NOMO-1 treated with DMSO at 0.1 percent for 48 hours (cell line): ENCODE results near the gene MIB1.
"Not testable (repeated sequence)": the region's sequence is repeated elsewhere in the genome, so short reads cannot be mapped to it uniquely, and the experiment has no call there.

Source experiments
- DNase-seq: peaks from one replicate; lab custom pipeline; 2025; ENCODE audit not compliant: unreplicated experiment; lab: John Stamatoyannopoulos, UW

MIB1 gene

DNA sequence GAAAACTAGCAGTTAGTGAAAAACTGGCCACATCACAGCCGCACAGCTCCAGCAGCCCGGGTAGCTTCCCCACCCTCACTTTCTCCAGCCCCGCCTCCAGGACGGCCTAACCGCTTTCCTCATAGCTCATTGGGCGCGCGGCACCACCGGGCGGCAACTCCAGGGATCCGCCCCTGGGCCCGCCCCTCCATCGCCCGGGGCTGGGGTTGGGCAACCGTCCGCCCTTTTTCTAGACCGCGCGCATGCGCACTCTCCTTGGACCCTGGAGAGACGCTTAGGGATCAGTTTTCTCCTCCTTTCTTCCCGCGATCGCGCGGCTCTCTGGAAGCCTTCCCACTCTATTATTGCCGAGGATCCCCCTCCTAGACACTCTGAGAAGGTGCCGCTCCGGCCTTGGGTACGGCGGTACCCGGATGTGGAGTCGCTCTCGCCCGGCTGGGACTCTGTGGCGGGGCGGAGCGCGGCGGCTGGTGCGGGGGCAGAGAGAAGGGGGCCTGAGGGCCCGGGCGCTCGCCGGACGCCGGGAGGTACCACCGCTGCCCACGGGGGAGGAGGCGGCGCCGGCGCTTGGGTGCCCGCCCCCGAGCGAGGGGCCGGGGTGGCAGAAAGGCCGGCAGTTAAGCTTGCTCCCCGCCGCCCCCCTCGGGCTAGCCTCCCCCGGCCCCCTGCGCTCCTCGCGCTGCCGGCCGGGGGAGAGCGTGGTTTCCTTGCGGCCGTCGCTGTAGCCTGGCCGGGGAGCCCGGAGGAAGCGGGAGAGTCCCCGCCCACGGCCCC lies at the start of gene MIB1:
Gene MIB1 (plus strand): TSS at position 255 of the 774 bp plus-strand sequence. CDS start 792 bp downstream, outside the sequence.
- DNase-seq, result peak; percentile 88

DNA sequence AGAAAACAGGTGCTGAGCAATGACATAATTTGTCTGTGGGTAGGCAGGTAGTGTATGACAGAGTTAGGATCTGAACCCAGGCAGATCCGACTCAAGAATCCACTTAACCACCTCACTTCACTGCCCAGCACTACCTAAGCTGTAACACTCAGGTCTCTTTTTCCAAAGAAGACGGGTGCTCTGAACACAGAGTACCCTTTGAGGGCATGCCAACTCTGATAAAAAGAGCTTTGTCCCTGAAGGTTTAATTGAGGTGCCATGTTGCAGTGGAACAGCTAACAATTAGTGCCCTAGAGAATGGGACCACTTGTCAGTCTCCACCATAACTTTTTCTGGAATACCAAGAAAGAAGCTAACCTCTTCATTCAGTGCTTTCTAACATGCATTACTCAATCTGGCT lies 47.3 kb upstream of the MIB1 start:
- no peak for DNase-seq

DNA sequence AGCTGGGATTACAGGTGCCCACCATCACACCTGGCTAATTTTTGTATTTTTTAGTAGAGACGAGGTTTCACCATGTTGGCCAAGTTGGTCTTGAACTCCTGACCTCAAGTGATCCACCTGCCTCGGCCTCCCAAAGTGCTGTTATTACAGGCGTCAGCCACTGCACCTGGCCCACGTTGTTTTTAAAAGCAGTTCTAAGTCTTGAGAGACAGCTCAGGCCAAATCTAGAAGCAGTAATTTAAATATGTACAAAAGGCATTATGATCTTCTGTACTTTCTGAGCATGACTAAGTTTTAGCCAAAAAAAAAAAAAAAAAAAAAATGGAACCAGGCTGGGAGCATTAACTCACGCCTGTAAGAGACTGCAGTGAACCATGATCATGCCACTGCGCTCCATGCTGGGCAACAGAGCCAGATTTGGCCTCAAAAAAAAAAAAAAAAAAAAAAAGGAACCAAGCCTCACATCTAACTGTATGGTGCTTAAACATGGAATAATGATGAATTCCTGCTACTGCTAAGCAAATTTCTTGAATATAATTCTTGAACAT lies 40.0 kb upstream of the MIB1 start:
- DNase-seq, result no peak

DNA sequence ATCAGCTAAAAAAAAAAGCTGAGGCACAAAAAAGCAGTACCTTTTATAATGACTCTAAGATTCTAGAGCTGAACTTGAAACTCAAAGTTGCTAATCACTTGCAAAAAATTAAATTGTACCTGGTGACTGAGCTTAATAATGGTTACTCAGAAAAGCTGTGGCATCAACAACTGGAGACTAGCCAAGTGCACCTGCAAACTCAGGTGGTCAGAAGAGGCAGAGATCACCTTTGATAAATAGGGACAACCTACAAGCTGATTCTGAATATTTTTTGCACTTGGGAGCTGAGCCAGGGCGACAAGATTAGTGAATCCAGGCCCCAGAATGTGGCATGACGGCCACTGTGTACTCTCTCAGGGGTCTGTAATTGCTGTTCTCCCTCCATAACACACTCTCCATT lies 39.0 kb upstream of the MIB1 start:
- no peak for DNase-seq

DNA sequence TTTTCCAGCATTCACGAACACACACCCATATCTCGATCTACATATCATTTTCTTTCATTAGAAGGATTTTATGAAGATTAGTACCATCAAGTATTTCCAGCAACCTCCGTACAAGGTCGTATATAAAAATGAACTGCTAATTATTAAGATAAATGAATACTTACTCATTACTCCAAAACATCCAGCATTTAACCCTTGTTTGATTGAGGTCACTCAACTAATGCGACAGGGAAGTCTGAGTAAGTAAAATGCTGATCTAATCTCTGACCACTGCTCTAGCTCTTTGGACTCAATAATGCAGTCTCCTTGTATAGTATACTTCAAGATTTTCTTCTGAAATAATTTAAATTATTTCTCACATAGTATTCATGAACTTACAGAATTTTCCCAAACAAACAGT lies 38.0 kb upstream of the MIB1 start:
- DNase-seq, result no peak

DNA sequence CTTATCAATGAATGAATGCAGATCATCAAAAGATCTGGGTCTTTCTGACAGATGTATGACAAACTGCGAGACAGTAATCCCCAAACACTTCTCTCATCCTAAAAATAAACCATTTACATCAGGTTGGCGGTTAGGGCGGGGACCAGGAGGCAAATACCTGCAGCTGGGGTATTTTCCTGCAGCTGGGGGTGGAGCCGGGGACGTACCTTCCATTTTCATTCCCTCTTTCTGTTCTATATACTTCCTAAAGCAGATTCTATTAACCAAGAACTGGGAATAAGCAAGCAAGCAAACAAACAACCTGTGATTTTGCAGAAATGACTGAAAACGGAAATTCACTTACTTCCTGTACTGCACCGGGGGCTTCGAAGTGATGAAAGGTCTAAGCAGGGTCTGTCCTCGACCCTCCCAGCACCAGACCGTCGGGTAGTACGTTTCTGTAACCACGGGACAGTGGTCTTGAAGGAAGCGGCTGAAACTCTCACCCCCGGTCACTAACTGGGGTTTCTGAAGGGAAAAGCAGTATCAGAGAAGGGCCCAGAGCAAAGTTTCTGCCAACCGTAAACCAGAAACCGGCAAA lies 37.3 kb upstream of the MIB1 start:
- peak; percentile 52 for DNase-seq

DNA sequence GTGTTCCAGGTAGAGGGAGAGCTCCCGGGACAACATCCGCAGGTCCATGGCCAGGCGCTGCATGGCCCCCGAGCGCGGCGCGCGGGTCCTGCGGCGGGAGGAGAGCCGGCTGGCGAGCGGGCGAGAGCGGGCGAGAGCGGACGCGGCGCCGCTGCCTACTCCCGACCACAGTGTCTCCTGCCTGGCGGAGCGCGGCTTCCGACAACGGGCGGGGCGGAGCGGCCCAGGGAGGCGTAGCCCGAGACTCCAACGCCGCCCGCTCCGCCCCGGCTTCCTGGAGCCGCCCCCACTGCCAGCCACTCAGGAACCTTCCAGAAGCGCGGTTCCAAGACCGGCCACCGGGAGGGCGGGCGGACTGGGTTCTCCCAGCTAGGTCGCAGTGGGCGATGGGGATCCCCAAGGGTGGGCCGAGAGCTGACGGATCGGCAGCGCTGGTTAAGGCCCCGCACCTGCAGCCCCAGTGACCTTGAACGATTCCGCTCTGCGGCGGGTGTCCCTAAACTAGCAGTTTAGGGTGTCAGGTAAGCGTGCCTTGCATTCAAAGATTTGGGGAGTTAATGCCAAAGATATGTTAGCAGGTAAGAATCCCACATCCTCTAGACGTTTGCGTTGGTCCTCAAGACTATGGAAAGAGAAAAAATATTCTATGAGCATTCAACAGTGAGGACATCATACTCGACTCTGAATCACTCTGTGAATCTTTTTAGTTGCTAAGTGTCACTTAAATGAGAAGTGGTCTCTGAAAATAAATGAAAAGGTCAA lies 35.8 kb upstream of the MIB1 start, which contains the start of gene ABHD3:
Gene ABHD3 (minus strand): TSS at position 172 of the 762 bp plus-strand sequence. CDS start 109 bp downstream, at position 63.
- DNase-seq, result peak; percentile 92

DNA sequence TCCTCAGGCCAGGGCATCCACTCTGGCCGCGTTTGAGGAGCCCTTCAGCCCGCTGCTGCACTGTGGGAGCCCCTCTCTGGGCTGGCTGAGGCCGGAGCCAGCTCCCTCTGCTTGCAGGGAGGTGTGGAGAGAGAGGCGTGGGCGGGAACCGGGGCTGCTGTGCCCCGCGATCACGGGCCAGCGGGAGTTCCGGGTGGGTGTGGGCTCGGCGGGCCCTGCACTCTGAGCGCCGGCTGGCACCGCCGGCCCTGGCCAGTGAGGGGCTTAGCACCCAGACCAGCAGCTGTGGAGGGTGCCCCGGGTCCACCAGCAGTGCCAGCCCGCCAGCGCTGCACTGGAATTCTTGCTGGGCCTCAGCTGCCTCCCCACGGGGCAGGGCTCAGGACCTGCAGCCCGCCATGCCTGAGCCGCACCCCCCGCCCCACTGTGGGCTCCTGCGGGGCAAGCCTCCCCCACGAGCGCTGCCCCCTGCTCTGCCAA lies 34.2 kb upstream of the MIB1 start:
- no peak for DNase-seq

DNA sequence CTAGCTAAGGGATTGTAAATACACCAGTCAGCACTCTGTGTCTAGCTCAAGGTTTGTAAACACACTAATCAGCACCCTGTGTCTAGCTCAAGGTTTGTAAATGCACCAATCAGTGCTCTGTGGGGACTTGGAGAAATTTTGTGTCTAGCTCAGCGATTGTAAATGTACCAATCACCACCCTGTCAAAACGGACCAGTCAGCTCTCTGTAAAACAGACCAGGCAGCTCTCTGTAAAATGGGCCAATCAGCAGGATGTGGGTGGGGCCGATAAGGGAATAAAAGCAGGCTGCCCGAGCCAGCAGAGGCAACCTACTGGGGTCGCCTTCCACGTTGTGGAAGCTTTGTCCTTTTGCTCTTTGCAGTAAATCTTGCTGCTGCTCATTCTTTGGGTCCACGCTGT lies 33.5 kb upstream of the MIB1 start:
- DNase-seq, result not testable (repeated sequence)

DNA sequence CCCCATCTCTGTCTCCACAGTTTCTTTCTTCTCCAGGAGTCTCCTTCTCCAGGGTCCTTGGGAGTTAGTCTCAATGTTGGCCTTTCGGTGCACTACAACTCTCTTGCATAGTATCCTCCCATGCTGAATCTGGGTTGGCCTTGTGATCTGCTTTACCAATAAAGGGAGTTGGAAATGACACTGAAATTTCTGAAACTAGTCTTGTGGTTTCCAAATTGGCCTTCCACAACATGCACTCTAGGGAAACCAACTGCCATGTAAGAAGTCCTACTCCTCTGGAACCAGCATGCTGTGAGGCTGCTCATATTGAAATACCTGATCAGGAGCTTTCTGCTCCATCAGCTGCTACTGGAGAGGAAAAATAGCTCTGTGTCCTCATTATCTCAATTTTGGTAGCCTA lies 26.1 kb upstream of the MIB1 start:
- no peak for DNase-seq

DNA sequence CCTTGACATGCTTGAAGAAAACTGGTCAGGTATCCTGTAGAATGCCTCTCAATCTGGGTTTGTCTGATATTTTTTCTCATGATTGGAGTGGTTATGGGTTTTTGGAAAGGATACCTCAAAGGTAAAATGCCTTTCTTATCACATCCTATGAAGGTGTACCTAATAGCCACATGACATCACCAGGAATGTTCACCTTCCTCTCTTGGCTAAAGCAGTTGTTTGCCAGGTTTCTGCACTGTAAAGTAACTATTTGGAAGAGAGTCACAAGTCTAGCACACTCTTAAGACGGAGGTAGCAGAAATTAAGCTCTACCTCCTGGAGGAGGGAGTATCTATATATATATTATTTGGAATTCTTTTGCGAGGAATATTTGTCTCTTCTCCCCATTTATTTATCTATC lies 17.9 kb upstream of the MIB1 start:
- no peak for DNase-seq

DNA sequence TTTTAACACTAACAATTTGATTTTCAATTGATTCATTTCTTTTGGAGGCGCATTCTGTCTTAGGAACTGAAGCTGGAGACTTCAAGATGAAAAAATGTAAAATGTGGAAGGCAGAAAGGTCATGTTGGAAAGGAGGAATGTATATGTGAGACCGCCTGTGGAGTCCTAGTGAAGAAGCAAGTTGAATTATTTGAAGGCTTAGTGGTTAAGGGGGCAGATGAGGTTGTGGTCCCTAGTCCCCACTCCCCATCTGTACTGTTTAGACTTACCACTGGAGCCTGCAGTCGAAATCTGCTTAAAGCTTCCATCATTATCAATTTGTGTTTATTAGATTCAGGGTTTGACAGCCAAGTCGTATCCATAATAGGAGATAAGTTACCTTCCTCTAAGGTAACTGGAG lies 15.4 kb upstream of the MIB1 start:
- DNase-seq, result no peak

DNA sequence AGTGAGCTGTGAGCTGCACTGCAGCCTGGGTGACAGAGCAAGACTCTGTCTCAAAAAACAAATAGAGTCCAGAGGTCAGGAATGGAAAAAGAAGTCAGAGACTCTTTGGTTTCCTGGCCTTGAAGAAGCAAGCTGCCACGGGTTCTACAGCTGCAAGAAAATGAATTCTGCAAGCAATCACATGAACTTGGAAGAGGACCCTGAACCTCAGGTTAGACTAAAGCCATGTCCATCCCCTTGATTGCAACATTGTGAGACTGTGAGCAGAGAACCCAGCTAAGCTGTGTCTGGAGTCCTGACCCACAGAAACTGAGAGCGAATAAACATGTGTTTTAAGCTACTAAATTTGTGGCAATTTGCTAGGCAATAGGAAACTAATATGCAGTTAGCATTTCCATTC lies 12.9 kb upstream of the MIB1 start:
- DNase-seq, result no peak

DNA sequence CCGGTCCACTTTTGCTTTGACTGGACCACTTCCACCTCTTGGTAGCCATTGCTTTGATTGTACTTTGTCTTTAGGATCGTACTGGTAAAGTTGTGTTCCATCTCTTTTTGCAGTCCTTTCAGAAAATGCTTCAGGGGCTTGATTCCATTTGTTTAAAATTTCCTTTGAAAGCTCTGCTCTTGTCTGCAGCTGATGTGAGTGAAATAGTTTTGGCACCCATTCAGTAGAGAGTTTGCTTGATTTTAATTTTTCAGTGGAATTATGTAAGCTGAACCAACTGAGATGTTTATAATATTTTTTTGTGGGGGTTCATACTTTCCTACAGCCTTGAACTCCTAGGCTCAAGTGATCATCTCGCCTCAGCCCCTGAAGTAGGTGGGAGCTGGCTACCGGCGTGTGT lies 7.6 kb upstream of the MIB1 start:
- DNase-seq, result no peak

DNA sequence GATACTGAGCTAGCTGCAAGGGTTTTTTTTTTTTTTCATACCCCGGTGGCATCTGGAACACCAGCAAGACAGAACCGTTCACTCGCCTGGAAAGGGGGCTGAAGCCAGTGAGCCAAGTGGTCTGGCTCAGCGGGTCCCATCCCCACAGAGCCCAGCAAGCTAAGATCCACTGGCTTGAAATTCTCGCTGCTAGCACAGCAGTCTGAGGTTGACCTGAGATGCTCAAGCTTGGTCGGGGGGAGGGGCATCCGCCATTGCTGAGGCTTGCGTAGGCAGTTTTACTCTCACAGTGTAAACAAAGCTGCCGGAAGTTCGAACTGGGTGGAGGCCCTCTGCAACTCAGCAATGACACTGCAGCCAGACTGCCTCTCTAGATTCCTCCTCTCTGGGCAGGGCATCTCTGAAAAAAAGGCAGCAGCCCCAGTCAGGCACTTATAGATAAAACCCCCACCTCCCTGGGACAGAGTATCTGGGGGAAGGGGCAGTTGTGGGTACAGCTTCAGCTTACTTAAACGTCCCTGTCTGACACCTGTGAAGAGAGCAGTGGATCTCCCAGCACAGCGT lies 5.1 kb upstream of the MIB1 start:
- no peak for DNase-seq

DNA sequence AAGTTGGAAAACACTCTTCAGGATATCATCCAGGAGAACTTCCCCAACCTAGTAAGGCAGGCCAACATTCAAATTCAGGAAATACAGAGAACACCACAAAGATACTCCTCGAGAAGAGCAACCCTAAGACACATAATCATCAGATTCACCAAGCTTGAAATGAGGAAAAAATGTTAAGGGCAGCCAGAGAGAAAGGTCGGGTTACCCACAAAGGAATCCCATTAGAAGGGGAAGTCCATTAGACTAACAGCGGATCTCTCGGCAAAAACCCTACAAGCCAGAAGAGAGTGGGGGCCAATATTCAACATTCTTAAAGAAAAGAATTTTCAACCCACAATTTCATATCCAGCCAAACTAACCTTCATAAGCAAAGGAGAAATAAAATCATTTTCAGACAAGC lies 3.7 kb upstream of the MIB1 start:
- not testable (repeated sequence) for DNase-seq

DNA sequence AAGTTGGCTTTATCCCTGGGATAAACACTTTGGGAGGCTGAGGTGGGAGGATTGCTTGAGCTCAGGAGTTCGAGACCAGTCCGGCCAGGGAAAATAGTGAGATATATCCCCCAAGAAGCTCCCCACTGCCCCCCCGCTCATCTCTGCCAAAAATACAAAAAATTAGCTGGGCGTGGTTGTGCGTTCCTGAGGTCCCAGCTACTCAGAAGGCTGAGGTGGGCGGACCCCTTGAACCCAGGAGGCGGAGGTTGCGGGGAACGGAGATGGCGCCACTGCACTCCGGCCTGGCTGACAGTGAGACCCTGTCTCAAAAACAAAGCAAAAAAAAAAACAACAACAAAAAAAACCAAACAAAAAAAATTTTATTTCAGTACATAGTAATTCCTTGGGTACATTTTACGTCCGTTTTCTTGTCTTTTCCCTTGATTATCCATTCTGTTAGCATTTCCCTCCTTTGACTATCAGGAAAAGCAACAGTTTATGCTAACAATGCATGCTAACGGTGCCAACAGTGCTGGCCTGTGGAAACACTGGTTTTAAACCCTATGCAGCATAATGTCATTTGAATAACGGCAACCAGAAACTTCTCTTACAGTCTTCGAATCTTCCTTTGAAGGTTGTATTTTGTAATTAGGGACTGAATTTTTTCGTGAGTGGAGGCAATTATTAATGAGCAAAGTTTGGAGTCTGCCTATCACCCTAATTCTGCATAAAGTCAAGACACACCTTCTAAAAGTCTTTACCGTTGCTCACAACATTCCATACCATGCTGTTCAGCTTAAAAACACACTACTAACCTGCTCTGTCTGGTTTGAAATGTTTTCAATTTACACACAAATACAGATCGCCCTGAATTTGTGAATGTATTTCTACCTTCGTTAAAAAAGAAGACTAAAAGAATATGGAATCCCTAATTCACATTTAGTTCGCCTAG lies 721 bp upstream of the MIB1 start:
- peak; percentile 6 for DNase-seq

DNA sequence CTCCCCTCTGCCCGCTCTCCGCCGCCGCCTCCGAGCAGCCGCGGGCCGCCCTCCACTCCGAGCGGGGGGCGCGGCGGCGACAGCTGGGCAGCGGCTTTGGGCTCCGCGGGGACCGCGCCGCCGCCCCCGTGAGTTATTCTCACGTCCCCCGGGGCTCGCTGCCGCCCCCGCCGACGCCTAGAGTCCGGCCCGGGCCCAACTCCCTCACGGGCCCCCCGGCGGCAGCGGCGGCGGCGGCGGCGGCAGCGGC lies 645 bp downstream of the MIB1 start:
- DNase-seq, result no peak

DNA sequence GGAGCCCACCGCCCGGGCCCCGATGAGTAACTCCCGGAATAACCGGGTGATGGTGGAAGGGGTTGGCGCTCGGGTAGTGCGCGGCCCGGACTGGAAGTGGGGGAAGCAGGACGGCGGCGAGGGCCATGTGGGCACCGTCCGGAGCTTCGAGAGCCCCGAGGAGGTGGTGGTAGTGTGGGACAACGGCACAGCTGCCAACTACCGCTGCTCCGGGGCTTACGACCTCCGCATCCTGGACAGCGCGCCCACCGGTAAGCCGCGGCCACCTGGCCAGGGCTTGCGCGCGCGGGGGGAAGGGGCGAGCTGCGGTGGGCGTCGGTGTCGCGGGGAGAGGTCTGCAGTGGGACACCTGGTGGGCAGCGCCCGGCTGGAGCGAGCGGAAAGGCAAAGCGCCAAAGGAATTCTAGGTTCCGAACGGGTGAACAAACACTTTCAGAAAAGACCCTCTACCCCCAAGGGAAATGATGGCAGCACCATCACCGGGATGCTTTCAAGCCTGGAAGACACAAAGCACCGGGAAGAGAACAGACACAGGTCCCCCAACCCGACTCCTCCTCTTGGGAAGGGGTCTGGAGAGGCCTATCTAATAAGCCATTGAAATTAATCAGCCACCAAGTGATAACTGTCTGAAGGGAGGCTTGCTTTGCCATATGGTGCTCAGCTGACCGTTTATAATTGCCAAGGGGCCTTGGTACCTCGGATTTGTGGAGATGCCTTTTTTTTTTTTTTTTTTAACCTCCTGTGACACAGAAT lies 1.1 kb downstream of the MIB1 start:
- DNase-seq, result no peak

DNA sequence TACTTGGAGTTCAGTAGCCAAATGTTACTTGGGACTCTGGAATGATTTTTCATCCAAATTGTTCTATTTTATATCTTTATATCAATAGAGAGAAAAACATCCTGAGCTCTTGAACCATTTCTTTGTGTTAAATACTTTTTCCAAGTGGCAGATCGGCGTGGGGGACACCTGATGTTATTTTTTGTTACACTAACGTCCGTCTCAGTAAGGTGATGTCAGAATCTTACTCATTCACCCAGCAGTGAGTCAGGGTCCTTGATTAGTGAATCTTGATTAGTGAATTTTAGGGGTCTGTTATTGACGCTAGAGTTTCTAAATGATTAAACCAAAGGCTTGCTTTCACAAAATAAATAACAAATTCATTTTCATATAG lies 1.7 kb downstream of the MIB1 start:
- DNase-seq, result no peak
